CD4-positive, alpha-beta T cell treated with Interleukin-12 subunit alpha and Interleukin-12 subunit beta, for 1 hour (primary cell): ENCODE results near the gene HEXB.
A peak's percentile ranks its signal among the peaks of the same experiment; 100 is the strongest.

Experiments
- DNase-seq: peaks from one replicate; pipeline ENCODE4 v3.0.0-alpha.2; 2020

HEXB gene

GRCh38 chr5:74761241-74761640 lies 76.2 kb downstream of the HEXB start:
- DNase-seq, result no peak

GRCh38 chr5:74762599-74762998 lies 77.6 kb downstream of the HEXB start:
- DNase-seq, result no peak

GRCh38 chr5:74763504-74763903 lies 78.5 kb downstream of the HEXB start:
- no peak for DNase-seq

GRCh38 chr5:74765201-74765600 lies 80.2 kb downstream of the HEXB start:
- no peak for DNase-seq

- no peak for DNase-seq
Observed at GRCh38 chr5:74765929-74766328, 80.9 kb downstream of the HEXB start.

- DNase-seq, result peak; percentile 48
Observed at GRCh38 chr5:74766418-74766848, 81.4 kb downstream of the HEXB start.

GRCh38 chr5:74766849-74767578 lies 82.0 kb downstream of the HEXB start, which contains the start of the genes GFM2 and NSA2:
GFM2 (minus strand) TSS chr5:74767117; CDS start chr5:74763742, 3,375 bp downstream.
NSA2 (plus strand) TSS chr5:74767249; CDS start chr5:74767361, 112 bp downstream.
- DNase-seq, result peak; percentile 94

- peak; percentile 31 for DNase-seq
Observed at GRCh38 chr5:74767579-74767913, 82.5 kb downstream of the HEXB start.
